EL (cell line): Measurements from ENCODE around the gene EPB41L2.
A peak's percentile ranks its signal among the peaks of the same experiment; 100 is the strongest.
"Not testable (repeated sequence)": the region's sequence is repeated elsewhere in the genome, so short reads cannot be mapped to it uniquely, and the experiment has no call there.

Experiments
- DNase-seq: peaks from one replicate; pipeline ENCODE4 v3.0.0-alpha.2; 2016

The EPB41L2 gene

GRCh38 chr6:130971504-130971903 is 91.5 kb downstream of the EPB41L2 start:
- DNase-seq, result no peak

GRCh38 chr6:130970839-130971410 is 92.1 kb downstream of the EPB41L2 start:
- peak; percentile 47 for DNase-seq

- DNase-seq, result peak; percentile 73
Observed at GRCh38 chr6:130969791-130970491, 93.1 kb downstream of the EPB41L2 start.

GRCh38 chr6:130969166-130969565 is 93.9 kb downstream of the EPB41L2 start:
- DNase-seq, result no peak

- peak; percentile 48 for DNase-seq
Observed at GRCh38 chr6:130968476-130968875, 94.6 kb downstream of the EPB41L2 start.

- DNase-seq, result peak; percentile 51
Observed at GRCh38 chr6:130967502-130968445, 95.3 kb downstream of the EPB41L2 start.

- no peak for DNase-seq
Observed at GRCh38 chr6:130966344-130966980, 96.6 kb downstream of the EPB41L2 start.

GRCh38 chr6:130965656-130966055 is 97.4 kb downstream of the EPB41L2 start:
- DNase-seq, result peak; percentile 60

GRCh38 chr6:130964808-130965604 is 98.0 kb downstream of the EPB41L2 start:
- no peak for DNase-seq

- DNase-seq, result no peak
Observed at GRCh38 chr6:130964289-130964688, 98.8 kb downstream of the EPB41L2 start.

GRCh38 chr6:130962966-130963365 is 100.1 kb downstream of the EPB41L2 start:
- DNase-seq, result no peak

- DNase-seq, result no peak
Observed at GRCh38 chr6:130961148-130961547, 101.9 kb downstream of the EPB41L2 start.

GRCh38 chr6:130959951-130960350 is 103.1 kb downstream of the EPB41L2 start:
- no peak for DNase-seq

GRCh38 chr6:130958468-130958867 is 104.6 kb downstream of the EPB41L2 start:
- no peak for DNase-seq

GRCh38 chr6:130955755-130956154 is 107.3 kb downstream of the EPB41L2 start:
- DNase-seq, result no peak

GRCh38 chr6:130949553-130949952 is 113.5 kb downstream of the EPB41L2 start:
- DNase-seq, result no peak

GRCh38 chr6:130947464-130947863 is 115.6 kb downstream of the EPB41L2 start:
- no peak for DNase-seq

- peak; percentile 22 for DNase-seq
Observed at GRCh38 chr6:130946076-130946475, 117.0 kb downstream of the EPB41L2 start.

GRCh38 chr6:130945401-130945919 is 117.6 kb downstream of the EPB41L2 start:
- DNase-seq, result no peak

GRCh38 chr6:130944486-130944885 is 118.6 kb downstream of the EPB41L2 start:
- no peak for DNase-seq

GRCh38 chr6:130943738-130944137 is 119.3 kb downstream of the EPB41L2 start:
- DNase-seq, result no peak

GRCh38 chr6:130942752-130943151 is 120.3 kb downstream of the EPB41L2 start:
- DNase-seq, result not testable (repeated sequence)
